Lower leg skin (tissue), 3 donors: ENCODE data around the gene BTN2A1.

Experiments
- CTCF ChIP-seq, 3 donors: fragments of 450-650 bp; IDR thresholded peaks; one replicate each; pipeline ENCODE4 v1.5.1; 2016; ENCODE audit warnings: antibody characterized with exemption in 3 of 3, mild to moderate bottlenecking in 3 of 3, moderate library complexity in 2 of 3
- POLR2A ChIP-seq, 2 donors: fragments of 450-650 bp; IDR thresholded peaks; one replicate each; pipeline ENCODE4 v1.6.1; 2016 to 2017; ENCODE audit warnings: antibody characterized with exemption in 2 of 2, mild to moderate bottlenecking in 1 of 2, moderate library complexity in 1 of 2

- no peak for TF ChIP-seq CTCF (IDR thresholded peaks at IDR 0.05)
- TF ChIP-seq POLR2A (IDR thresholded peaks at IDR 0.05) = no peak
Observed at GRCh38 chr6:26493258-26493657, 35.5 kb downstream of the BTN2A1 start.
